IPS-NIHi11 (cell line): ENCODE data around the gene DPEP3.
"Not testable (repeated sequence)": the region's sequence is repeated elsewhere in the genome, so short reads cannot be mapped to it uniquely, and the experiment has no call there.

Experiments
- DNase-seq: peaks from one replicate; pipeline ENCODE4 v3.0.0; 2012; ENCODE audit warnings: mixed read lengths, low spot score

Gene DPEP3

DNA sequence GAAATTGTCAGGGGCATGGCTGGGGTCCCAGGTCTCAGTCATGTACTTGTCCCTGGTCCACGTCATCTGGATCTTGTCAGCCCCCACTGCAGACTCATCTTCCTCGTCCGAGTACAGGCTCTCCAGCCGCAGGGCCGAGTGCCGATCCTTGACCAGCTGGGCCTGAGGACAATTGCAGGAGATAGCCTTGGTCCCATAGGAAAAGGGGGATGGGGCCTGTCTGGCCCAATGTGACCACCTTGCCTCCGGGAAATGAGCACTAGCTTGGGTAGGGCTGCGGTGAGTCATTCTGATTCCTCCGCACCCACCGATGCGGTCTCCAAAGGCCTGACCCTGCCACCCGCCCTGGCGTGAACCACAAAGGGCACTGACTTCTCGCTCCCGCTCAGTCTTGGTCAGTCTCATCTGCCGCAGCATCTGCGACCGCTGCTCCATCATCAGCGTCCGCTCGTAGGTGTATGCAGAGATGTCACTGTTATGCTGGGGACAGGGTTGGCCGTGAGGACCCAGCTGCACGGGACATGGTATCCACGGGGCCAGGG, 34.8 kb downstream of the DPEP3 start:
- DNase-seq: no peak

DNA sequence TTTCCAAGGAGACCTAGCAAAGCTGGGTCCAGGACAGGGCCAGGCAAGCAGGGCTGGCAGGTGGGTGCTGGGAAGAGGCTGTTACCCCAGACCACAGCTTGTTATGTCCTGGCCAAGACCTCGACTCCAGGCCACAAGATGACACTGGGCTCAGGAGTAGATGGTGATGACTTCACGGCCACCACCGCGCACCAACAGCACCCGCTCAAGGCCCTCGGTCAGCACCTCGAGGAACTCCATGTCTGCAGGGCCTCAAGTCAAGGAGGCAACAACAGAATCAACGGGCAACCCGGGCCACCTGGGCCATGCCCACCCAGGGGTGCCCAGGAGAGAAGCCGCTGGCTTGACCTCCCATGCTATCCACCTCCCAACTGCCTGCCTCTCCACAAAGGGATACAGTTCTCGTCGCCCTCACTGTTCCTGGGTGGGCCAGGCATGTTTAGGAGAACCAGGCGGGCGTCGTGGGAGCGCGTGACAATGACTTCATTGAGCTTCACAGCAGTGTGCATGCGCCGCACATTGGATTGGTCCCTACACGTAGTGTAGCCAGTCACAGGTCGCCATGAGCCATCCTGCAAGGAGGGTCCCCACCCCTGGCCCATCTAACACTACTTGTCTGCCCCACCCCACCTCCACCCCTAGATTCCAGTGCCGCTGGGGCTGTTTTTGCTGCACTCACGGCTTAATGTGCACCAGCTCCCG, 35.5 kb downstream of the DPEP3 start:
- no peak for DNase-seq

DNA sequence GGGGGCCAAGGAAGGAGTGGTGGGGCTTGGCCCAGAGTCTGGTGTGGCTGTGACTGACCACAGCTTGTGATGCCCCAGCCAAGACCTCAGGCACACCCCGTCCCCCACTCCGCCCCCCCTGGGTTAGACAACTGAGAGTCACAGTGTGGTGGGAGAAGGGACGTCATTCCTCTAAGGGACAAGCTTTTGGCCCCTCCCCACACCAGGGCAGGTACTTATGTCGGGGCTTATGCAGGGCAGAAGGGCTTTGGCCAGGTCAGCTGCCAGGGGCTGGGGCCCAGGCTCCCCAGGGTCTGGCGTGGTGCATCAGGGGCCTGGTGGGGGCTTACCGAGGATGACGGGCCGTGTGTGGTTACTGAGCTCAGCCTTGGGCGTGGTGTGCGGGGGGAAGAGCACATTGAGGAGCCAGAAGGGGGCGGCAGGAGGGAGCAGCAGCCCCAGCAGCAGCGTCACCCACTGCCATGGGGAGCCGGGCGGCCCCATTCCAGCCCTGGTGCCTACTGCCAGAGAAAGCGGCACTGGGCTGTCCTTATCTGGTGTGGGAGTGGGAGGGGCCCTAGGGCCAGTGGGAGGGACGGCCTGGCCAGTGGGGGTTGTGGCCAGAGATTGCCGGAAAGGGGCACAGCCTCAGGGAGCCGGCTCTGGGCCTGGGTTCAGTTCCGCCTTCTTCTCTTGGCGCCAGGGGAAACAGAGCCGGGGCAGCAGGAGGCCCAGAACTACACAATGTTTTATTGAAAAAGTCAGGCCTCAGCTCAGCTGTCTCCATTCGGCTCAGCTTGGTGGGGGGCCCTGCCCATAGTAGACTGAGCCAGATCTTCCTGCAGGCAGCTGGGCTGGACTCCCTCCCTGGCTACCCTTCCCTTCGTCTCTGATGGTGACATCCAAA, 36.4 kb downstream of the DPEP3 start, which contains the start of gene LCAT:
Gene LCAT (minus strand): TSS at position 502 of the 886 bp plus-strand sequence. CDS start 19 bp downstream, at position 483.
- peak; percentile 46 for DNase-seq

DNA sequence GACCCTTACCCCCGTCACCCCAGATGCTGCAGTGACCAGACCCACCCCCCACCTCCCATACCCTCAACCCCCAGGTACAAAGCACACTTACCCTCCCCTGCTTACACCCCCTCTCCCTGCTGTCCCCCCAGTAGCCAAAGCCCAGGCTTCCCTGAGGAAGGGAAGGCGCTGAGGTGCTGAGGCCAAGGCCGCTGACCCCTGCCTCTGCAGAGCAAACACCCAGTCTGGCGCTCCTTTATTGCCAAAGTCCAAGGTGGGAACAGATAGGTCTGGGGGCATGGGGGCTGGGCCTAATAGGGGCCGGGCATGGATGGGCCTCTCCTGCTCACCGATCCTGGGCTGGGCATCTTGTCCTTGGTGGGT, 37.1 kb downstream of the DPEP3 start:
- no peak for DNase-seq

DNA sequence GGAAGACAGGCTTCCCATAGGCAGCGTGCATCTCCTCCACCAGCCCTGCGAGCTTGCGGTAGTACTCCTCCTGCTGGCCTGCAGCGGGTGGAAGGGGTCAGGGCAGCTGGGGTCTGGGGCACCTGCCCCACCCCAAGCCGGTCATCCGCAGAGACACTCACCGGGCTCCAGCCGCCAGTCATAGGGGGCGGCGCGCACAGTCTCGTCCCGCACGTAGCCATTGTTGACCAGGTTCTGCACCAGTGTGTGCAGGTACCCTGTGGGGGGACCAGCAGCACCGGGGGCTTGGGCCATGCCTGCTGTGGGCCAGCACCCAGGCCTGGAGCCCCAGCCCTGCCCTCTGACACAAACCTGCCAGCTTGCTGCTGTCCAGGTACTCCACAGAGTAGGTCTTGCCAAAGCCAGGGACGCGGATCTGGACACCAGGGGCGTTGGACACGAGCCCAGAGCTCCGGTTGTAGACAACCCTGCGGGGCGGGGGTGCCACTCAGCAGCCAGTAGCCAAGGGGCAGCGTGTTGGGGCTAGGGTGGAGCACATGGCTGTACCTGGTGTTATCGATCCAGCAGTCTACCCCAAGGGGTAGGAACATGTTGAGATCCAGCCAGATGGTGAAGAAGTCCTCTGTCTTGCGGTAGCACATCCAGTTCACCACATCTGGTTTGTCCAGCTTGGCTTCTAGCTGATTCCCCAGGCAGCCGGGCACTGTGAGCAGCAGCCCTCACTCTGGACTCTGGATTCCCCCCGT, 37.6 kb downstream of the DPEP3 start:
- no peak for DNase-seq

DNA sequence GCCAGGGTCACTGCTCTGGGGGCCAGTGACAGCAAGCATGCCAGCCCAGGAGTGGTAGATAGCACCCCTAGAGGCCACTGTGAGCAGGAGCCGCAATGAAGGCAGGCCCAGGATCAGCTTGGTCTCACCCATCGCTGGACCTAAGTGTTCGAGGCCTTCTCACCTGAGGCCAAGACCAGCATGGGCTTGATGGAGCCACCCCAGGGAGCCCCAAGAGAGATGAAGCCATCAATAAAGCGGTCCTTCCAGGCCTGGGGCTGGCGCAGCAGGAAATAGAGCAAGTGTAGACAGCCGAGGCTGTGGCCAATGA, 38.1 kb downstream of the DPEP3 start:
- DNase-seq: peak; percentile 83

DNA sequence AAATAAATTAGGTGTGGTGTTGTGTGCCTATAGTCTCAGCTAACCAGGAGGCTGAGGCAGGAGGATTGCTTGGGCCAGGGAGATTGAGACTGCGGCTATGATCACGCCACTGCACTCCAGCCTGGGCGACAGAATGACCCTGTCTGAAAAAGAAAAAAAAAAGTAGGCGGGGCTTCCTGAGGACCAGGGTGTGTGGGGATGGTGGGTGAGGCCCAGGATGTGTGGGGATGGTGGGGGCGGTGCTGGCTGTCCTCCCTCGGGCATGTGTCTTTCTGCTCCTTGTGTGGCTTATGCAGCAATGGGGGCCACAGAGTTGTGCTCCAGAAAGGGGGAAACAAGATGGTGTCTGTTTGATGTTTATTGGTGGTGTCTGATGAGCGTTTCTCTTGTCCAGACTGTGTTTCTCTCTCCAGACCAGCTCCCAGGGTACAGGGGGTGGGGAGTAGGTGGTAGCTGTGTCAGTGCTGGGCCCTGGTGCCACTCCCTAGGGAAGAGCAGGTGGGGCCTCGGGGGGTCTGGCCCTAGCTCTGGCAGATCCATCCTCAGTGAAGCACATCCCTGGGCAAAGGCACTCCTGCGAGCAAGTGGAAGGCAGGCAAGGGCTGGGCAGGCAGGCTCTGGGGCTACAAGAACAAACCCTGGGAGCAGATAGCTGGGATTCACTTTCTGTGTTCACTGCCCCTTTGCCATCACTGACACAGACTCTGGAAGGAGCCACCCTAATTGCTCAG, 38.7 kb downstream of the DPEP3 start:
- no peak for DNase-seq

DNA sequence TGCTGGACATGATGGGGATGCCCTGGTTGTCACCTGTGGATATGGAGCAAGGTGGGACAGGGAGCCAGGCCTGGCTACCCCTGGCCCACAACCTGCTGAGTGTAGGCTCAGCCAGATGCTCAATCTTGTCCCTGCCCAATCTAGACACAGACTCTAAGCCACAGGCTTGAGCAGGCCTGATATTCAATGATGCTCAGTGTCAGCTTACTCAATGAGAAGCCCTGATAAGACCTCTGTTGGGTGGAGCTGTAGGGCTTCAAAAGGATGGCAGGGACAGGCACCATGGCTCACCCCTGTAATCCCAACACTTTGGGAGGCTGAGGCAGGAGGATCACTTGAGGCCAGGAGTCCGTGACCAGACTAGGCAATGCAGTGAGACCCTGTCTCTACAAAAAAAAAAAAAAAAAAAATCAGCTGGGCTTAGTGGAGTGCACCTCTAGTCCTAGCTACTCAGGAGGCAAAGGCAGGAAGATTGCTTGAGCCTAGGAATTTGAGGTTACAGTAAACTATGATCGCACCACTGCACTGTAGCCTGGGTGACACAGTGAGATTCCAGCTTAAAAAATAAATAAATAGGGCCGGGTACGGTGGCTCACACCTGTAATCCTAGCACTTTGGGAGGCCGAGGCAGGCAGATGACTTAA, 39.7 kb downstream of the DPEP3 start:
- no peak for DNase-seq

DNA sequence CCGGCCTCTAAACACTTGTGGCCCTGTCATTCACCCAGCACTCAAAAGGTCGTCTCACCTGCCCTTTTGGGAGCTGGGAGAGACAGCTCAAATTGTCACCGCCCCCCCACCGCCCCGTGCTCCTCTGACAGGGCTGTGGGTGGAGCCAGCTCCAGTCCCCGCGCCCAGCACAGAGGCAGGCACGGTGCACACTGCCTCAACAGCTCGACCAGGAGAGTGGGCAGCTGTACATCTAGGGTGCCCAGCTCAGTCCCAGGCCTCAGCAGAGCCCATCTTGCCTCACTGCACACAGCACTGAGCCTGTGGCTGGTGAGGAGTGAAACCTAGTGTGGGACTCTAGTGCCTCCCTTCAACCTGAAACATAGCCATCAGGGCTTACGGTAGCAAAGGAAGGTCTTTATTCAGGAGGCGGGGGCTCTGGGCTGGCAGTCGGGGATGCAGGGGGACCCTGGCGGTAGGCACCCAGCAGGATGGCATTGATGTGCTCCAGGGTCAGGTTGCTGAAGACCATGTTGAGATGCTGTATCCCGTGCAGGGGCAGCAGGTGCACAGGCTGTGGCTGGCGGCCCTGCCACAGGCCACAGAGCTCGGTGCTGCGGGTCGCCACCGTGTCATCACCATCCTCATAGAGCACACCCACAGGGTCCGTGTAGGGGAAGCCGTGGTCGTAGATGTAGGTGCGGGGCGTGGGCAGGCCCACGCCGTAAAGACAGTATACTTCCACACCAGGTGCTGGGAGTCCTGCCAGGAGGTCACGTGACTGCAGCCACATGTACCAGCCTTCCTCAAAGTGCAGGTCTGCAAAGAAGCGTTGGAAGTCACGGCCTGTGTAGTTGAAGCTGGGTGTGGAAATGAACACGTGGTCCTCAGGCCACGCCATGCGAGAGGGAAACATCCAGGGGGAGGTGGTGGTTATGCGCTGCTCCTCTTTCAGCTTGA, 40.5 kb downstream of the DPEP3 start:
- no peak for DNase-seq

DNA sequence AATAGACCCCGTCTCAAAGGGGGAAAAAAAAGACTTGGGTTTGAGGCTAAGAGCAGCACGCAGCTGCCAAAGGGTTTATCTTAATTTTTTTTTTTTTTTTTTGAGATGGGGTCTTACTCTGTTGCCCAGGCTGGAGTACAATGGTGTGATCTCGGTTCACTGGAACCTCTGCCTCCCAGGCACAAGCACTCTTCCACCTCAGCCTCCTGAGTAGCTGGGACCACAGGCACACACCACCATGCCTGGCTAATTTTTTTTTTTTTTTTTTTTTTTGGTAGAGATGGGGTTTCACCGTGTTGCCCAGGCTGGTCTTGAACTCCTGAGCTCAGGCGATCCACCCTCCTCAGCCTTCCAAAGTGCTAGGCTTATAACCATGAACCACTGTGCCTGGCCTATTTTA, 42.6 kb downstream of the DPEP3 start:
- not testable (repeated sequence) for DNase-seq

DNA sequence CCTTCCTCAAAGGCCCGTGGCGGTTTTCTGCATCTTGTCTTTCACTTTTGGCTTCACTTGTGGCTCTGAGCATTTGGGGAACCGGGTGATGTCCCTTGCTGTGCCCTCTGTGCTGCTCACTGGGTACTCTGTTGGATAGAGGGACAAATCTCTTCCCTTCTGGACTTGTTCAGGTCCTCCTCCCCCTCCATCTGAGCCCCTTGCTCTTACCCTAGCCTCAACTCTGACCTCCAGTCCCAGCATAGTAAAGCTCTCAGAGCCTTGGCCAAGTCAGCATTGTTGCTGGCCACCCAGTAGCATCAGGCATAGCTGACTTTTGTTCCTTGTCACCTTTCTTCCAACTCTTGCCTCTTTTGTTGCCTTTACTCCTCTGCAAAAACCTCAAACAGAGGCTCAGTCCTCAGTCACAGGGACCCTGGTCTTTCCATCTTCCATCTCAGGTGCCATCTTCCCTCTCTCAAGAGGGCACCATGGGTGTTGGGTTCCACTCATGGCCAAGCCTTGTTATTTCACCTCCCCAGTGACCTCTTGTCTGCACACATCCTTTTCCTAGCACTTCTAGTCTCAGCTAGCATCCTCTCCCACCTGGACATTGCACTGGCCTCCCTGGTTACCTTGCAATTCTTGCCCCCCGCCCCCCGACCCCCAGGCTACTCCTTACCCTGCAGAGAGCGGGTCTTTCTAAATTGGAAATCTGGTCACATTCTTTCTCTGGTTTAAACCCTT, 43.3 kb downstream of the DPEP3 start:
- no peak for DNase-seq

DNA sequence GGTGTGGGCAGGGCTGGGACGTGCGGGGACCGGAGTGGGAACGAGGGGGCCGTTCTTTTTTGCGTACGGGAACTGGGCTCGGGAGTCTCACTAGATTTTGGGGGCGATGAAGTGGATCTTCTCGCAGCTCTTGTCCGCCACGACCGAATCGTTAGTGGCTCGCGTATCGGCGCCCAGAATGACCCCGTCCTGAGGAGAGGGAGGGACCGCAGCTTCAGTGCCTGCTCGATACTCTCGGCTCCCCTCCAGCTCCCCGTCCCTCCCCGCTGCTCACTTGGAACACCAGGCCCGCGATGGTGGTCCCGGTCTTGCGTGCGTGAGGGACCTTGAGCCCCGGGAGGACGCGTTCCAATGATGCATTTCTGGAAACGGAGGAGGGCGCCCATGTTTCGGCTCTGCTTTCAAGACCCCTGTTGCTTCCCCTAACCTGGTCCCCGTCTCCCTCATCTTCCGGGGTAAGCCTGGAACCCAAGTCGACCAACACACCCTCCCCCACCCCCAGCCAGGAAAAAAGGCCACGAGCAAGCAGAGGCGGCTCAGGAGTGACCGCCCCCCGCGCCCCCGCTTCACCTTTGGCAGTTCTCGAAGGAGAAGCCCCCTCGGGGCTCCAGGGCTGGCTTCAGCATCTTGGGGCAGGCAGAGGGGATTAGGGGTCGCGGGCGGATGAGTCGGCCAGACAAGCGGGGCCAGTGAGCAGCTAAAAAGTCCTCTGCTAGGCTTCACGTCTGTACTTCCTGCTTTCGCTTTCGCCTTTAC, 44.0 kb downstream of the DPEP3 start, which contains the start of gene PSMB10:
Gene PSMB10 (minus strand): TSS at position 727 of the 756 bp plus-strand sequence. CDS start 101 bp downstream, at position 626.
- DNase-seq: peak; percentile 64

DNA sequence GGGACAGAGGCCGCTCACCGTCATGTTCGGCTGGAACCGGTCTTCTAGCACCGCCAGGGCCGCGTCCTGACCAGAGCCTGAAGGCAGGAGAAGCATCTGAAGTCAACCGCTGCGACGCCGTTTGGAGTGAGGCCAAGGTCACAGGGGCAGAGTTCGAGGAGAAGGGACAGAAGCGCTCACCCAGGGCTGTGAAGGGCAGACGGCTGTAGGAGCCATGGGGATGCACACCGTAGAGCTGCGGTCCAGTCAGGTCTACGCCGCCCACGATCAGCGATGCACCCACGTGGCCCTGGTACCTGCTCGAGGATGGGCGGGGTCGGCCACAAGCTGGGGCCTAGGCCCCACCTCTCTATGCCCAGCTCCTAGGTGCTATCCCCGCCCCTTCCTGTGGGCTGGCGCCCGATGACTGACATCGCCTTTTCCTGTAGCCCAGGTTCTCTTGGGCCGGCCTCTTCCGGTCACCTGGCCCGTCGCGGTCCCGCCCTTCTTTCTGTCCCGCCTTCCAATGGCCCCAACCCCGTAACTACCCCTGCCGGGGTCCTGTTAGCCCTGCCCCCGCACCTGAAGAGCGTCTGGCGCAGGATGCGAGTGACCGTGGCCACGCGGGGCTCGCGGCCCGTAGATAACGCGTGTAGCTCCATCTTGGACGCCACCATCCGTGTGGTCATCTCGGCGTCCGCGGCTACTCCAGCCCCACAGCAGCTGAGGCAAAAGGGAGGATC, 44.7 kb downstream of the DPEP3 start:
- peak; percentile 99 for DNase-seq

DNA sequence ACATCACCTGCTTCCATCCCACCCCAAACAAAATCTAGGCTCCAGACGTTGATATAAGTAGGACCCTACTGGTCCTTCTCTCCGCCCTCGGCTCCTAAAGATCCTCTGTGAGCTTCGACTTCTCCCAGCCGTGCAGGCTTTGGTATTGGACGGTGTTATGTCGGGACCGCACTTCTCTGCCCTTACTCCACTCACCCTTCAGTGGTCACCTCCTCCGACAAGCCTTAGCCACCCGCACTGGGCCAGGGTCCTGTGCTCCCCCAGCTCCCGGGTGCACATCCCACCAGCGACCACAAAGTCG, 45.2 kb downstream of the DPEP3 start:
- DNase-seq: no peak

DNA sequence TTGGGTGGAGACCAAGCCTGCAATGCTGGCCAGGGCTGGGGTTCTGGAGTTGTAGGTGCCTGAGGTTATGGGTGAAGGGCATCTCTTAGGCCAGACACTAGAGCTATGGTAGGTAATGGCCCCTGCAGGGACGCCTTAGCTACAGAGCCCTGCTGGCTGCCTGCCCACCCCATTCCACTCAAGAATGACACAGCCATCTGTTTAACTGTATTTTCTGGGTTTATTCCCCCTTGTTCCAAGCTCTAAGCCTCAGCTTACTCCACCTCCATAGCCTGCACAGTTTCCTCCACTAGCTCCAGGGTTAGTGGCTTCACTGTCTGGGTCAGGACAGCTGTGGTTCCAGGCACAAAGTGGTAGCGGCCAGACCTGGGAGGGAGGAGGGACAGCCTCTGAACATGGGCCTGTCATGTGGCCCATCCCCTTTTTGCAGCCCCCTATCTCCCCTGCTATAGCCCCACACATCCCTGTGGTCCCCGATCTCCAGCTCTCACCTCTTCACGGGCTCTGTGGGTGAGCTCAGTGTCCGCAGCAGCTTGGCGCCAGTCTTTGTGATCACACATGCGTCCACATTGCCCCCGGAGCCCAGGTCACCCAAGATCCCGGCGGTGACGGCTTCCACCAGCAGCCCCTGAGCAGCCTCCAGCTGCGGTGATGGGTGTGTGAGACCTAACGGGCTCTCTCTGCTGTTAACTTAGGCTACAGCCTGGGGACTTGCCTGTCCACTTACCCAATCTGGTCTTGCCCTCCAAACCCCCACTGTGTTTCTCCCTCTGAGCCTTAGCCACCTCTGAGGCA, 45.8 kb downstream of the DPEP3 start:
- DNase-seq: no peak

DNA sequence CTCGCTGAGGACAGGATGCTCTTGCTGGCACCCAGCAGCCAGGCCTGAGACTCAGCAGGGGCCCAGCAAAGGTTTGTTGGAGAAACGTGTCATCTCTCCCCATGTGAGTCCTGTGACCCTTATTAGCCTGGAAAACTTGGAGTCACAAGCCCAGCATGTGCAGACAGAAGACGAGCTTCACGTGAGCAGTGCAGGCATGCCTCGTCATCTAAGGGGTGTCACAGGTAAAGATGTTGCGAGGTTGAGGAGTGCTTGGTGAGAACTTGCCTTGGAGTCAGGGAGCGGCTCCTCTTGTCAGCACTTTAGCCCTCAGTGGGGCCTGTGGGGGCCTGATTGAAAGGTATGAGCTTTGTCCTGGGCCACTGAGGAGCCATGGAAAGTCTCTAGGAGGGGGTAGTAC, 46.5 kb downstream of the DPEP3 start:
- DNase-seq: no peak

DNA sequence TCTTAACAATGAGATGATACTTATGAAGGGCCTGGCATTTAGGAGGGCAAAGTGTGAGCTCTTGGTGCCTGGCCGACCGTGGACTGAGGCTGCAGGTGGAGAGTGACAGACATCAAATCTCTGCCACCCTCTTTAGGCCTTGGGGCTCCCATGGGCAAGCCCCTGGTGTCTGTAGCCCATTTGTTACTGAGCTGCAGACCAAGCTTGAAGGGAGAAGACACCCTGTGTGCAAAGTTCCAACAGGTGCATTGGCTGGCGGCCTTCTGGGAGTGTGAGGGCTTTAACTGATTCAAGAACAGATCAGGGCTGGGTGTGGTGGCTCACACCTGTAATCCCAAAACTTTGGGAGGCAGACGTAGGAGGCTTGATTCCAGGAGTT, 47.8 kb downstream of the DPEP3 start:
- no peak for DNase-seq
